GM12878 (cell line): ENCODE results near the gene NLRC5. TPM values are rescaled to one million over a fixed set of nuclear protein-coding genes. Genes with fewer than 3 reads are reported as not detected.

Experiments used
- ATF2 ChIP-seq: IDR thresholded peaks from 2 replicates; pipeline ENCODE4 v1.6.1; 2012; ENCODE audit warnings: low read length, inconsistent platforms
- CBFB ChIP-seq: IDR thresholded peaks from 2 replicates; pipeline ENCODE4 v1.6.1; 2016; ENCODE audit warnings: antibody characterized with exemption, low read depth
- GABPA ChIP-seq: IDR thresholded peaks from 2 replicates; pipeline ENCODE4 v1.6.1; 2014; ENCODE audit warnings: antibody characterized with exemption, low read depth, mild to moderate bottlenecking, inconsistent platforms
- LARP7 ChIP-seq: fragments of 450-650 bp; IDR thresholded peaks from 2 replicates; pipeline ENCODE4 v1.6.1; 2017; ENCODE audit warnings: mild to moderate bottlenecking
- MTA3 ChIP-seq: IDR thresholded peaks from 2 replicates; pipeline ENCODE4 v1.6.1; 2012; ENCODE audit warnings: low read length, inconsistent platforms, borderline replicate concordance
- MYC ChIP-seq: IDR thresholded peaks from 2 replicates; pipeline ENCODE4 v1.6.1; 2011; ENCODE audit warnings: mild to moderate bottlenecking, low read length, moderate library complexity, inconsistent platforms; ENCODE audit not compliant: insufficient read depth, insufficient replicate concordance, insufficient read length, severe bottlenecking
- NFXL1 ChIP-seq: fragments of 450-650 bp; IDR thresholded peaks from 2 replicates; pipeline ENCODE4 v1.6.1; 2017; ENCODE audit warnings: antibody characterized with exemption, mild to moderate bottlenecking, borderline replicate concordance
- POLR2A ChIP-seq: IDR thresholded peaks from 2 replicates; pipeline ENCODE4 v1.6.1; 2011; ENCODE audit warnings: low read depth, mild to moderate bottlenecking, low read length
- RB1 ChIP-seq: fragments of 450-650 bp; formaldehyde crosslinking; IDR thresholded peaks from 2 replicates; pipeline ENCODE4 v1.6.1; 2017; ENCODE audit warnings: mild to moderate bottlenecking, borderline replicate concordance
- RBBP5 ChIP-seq: fragments of 200-600 bp; sonication (generic); conservative IDR thresholded peaks from 2 replicates; pipeline ENCODE4 v1.6.1; 2016
- SMARCA5 ChIP-seq: fragments of 450-650 bp; IDR thresholded peaks from 2 replicates; pipeline ENCODE4 v1.6.1; 2017; ENCODE audit warnings: mild to moderate bottlenecking
- SUZ12 ChIP-seq: fragments of 200-600 bp; sonication (generic); IDR thresholded peaks from one replicate; pipeline ENCODE4 v1.6.1; 2018; ENCODE audit warnings: antibody characterized with exemption, mild to moderate bottlenecking; ENCODE audit not compliant: unreplicated experiment
- USF2 ChIP-seq: IDR thresholded peaks from 2 replicates; pipeline ENCODE4 v1.6.1; 2011; ENCODE audit warnings: low read depth, low read length, improper control_type of control experiment, borderline replicate concordance
- polyA plus RNA-seq, 11 experiments: library from polyadenylated mRNA; depleted of rRNA in 4 of 11; unstranded in 6 of 11; stranded (reverse) in 5 of 11; fragments of >200 nt; fragmentation: Nextera tagmentation in 4 of 11; fragmentation: Illumina TruSeq in 1 of 11; extraction: Ambion mirVana in 4 of 11; extraction: Trizol in 1 of 11; gene quantifications; 1 replicate in 1 of 11; 2 replicates in 10 of 11; pipeline versions ENCODE4 v1.2.1 to v1.2.3, GENCODE V29; 2011 to 2016; ENCODE audit warnings: inconsistent platforms in 2 of 11, missing spikeins in 2 of 11, low read depth in 1 of 11
- total RNA-seq, 4 experiments: library from RNA; depleted of rRNA in 3 of 4; stranded (reverse); fragments of >200 nt in 3 of 4; fragmentation: Illumina TruSeq in 1 of 4; extraction: Trizol in 1 of 4; gene quantifications; 2 replicates each; pipeline versions ENCODE4 v1.2.1 to v1.2.3, GENCODE V29; 2013 to 2021
- TF ChIP-seq, protein P1 (sequence below): IDR thresholded peaks from 2 replicates; pipeline ENCODE4 v1.6.1; 2011; ENCODE audit warnings: borderline replicate concordance, low read depth, mild to moderate bottlenecking, moderate library complexity, mixed read lengths, low read length; ENCODE audit not compliant: insufficient read depth; ENCODE audit errors: extremely low read length
- TF ChIP-seq, protein P2 (sequence below): fragments of 450-650 bp; IDR thresholded peaks from 2 replicates; pipeline ENCODE4 v1.6.1; 2016; ENCODE audit warnings: mild to moderate bottlenecking
- TF ChIP-seq, protein P3 (sequence below): fragments of 450-650 bp; IDR thresholded peaks from 2 replicates; pipeline ENCODE4 v1.6.1; 2017; ENCODE audit warnings: antibody characterized with exemption, mild to moderate bottlenecking, moderate library complexity
- TF ChIP-seq, protein P4 (sequence below): fragments of 450-650 bp; IDR thresholded peaks from 2 replicates; pipeline ENCODE4 v1.6.1; 2017; ENCODE audit warnings: borderline replicate concordance
- TF ChIP-seq, protein P5 (sequence below), 3 experiments: IDR thresholded peaks in 2 of 3; conservative IDR thresholded peaks in 1 of 3; 2 replicates each; pipeline ENCODE4 v1.5.1; 2011; ENCODE audit warnings: low read depth in 3 of 3, low read length in 3 of 3, mild to moderate bottlenecking in 3 of 3, control low read depth in 2 of 3, moderate library complexity in 2 of 3, inconsistent platforms in 1 of 3, mixed read lengths in 1 of 3; ENCODE audit not compliant: control insufficient read depth in 2 of 3, insufficient read depth in 1 of 3; ENCODE audit errors: extremely low read depth in 1 of 3

NLRC5 gene
- total and polyA plus RNA-seq, 10 of the 15 experiments (the other 5 are each of a cell fraction or from before 2014, with no cell fraction given): 13.1 to 105 (median 57.3) TPM

DNA sequence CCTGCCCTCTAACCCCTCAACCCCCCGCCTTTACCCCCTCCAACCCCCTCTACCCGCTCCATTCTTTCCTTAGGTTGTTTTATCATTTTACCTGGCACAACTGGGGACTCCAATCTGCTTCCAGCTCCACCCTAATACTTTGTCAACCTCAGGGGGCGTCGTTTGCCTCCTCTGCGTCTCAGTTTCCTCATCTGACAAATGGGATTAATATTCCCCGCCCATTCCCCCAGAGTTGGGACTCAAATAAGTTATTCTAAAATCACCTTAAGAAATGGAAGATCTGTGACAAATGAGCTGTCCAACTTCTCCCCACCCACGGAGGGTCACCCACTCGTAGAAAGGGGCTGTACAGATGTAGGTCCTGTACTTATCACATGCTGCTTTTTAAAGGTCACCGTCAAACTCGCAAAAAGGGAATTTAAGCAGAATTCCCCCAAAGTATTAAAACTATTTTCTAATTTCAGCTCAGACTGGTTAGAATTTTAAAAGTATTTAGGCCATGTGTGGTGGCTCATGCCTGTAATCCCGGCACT is 62.4 kb downstream of the NLRC5 start (continued):
- TF ChIP-seq LARP7 (no peak), ATF2 (no peak), SUZ12 (no peak), RBBP5 (no peak), RB1 (no peak), NFXL1 (no peak), USF2 (no peak), SMARCA5 (no peak), CBFB (no peak), MYC (no peak), MTA3 (no peak), POLR2A (no peak), GABPA (no peak)
- TF ChIP-seq, protein P1, sequence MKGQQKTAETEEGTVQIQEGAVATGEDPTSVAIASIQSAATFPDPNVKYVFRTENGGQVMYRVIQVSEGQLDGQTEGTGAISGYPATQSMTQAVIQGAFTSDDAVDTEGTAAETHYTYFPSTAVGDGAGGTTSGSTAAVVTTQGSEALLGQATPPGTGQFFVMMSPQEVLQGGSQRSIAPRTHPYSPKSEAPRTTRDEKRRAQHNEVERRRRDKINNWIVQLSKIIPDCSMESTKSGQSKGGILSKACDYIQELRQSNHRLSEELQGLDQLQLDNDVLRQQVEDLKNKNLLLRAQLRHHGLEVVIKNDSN: no peak
- TF ChIP-seq, protein P2, sequence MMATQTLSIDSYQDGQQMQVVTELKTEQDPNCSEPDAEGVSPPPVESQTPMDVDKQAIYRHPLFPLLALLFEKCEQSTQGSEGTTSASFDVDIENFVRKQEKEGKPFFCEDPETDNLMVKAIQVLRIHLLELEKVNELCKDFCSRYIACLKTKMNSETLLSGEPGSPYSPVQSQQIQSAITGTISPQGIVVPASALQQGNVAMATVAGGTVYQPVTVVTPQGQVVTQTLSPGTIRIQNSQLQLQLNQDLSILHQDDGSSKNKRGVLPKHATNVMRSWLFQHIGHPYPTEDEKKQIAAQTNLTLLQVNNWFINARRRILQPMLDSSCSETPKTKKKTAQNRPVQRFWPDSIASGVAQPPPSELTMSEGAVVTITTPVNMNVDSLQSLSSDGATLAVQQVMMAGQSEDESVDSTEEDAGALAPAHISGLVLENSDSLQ: no peak
- TF ChIP-seq, protein P3, sequence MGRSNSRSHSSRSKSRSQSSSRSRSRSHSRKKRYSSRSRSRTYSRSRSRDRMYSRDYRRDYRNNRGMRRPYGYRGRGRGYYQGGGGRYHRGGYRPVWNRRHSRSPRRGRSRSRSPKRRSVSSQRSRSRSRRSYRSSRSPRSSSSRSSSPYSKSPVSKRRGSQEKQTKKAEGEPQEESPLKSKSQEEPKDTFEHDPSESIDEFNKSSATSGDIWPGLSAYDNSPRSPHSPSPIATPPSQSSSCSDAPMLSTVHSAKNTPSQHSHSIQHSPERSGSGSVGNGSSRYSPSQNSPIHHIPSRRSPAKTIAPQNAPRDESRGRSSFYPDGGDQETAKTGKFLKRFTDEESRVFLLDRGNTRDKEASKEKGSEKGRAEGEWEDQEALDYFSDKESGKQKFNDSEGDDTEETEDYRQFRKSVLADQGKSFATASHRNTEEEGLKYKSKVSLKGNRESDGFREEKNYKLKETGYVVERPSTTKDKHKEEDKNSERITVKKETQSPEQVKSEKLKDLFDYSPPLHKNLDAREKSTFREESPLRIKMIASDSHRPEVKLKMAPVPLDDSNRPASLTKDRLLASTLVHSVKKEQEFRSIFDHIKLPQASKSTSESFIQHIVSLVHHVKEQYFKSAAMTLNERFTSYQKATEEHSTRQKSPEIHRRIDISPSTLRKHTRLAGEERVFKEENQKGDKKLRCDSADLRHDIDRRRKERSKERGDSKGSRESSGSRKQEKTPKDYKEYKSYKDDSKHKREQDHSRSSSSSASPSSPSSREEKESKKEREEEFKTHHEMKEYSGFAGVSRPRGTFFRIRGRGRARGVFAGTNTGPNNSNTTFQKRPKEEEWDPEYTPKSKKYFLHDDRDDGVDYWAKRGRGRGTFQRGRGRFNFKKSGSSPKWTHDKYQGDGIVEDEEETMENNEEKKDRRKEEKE: no peak
- TF ChIP-seq, protein P4, sequence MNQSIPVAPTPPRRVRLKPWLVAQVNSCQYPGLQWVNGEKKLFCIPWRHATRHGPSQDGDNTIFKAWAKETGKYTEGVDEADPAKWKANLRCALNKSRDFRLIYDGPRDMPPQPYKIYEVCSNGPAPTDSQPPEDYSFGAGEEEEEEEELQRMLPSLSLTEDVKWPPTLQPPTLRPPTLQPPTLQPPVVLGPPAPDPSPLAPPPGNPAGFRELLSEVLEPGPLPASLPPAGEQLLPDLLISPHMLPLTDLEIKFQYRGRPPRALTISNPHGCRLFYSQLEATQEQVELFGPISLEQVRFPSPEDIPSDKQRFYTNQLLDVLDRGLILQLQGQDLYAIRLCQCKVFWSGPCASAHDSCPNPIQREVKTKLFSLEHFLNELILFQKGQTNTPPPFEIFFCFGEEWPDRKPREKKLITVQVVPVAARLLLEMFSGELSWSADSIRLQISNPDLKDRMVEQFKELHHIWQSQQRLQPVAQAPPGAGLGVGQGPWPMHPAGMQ: no peak
- TF ChIP-seq, protein P5, sequence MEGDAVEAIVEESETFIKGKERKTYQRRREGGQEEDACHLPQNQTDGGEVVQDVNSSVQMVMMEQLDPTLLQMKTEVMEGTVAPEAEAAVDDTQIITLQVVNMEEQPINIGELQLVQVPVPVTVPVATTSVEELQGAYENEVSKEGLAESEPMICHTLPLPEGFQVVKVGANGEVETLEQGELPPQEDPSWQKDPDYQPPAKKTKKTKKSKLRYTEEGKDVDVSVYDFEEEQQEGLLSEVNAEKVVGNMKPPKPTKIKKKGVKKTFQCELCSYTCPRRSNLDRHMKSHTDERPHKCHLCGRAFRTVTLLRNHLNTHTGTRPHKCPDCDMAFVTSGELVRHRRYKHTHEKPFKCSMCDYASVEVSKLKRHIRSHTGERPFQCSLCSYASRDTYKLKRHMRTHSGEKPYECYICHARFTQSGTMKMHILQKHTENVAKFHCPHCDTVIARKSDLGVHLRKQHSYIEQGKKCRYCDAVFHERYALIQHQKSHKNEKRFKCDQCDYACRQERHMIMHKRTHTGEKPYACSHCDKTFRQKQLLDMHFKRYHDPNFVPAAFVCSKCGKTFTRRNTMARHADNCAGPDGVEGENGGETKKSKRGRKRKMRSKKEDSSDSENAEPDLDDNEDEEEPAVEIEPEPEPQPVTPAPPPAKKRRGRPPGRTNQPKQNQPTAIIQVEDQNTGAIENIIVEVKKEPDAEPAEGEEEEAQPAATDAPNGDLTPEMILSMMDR (IDR thresholded peaks at IDR 0.05 in 2 of 3, conservative IDR thresholded peaks at IDR 0.05 in 1 of 3; ENCODE audit: control insufficient read depth in 2 of 3, extremely low read depth in 1 of 3, insufficient read depth in 1 of 3, low read depth in 3 of 3, low read length in 3 of 3): no peak
